HepG2 (cell line): ENCODE measurements around the gene SFT2D1. TPM values are rescaled to one million over a fixed set of nuclear protein-coding genes. Genes with fewer than 3 reads are reported as not detected.

Experiments used
- FOXO1 ChIP-seq: sonication (generic); formaldehyde crosslinking; IDR thresholded peaks from 2 replicates; pipeline ENCODE4 v1.4.0; 2020; ENCODE audit warnings: missing genetic modification reagents
- NR1H2 ChIP-seq: sonication (generic); formaldehyde crosslinking; IDR thresholded peaks from 2 replicates; pipeline ENCODE4 v1.8.1; 2022; ENCODE audit warnings: low read depth, missing genetic modification reagents, borderline replicate concordance
- PHF5A ChIP-seq: IDR thresholded peaks from one replicate; pipeline ENCODE4 v1.6.1; 2018; ENCODE audit warnings: low read depth, missing genetic modification reagents; ENCODE audit not compliant: unreplicated experiment
- POLR2A ChIP-seq, 2 experiments: IDR thresholded peaks; 2 replicates each; pipeline ENCODE4 v1.6.1; 2011; ENCODE audit warnings: low read depth in 2 of 2, low read length in 2 of 2, mild to moderate bottlenecking in 1 of 2, moderate library complexity in 1 of 2; ENCODE audit not compliant: insufficient read depth in 1 of 2
- RFX5 ChIP-seq: IDR thresholded peaks from 2 replicates; pipeline ENCODE4 v1.6.1; 2011; ENCODE audit warnings: low read depth, low read length, improper control_type of control experiment
- RXRB ChIP-seq: IDR thresholded peaks from 2 replicates; pipeline ENCODE4 v1.6.1; 2016; ENCODE audit warnings: borderline replicate concordance, missing genetic modification reagents, missing compliant biosample characterization
- SKI ChIP-seq: fragments of 450-650 bp; IDR thresholded peaks from one replicate; pipeline ENCODE4 v1.6.1; 2018; ENCODE audit warnings: mild to moderate bottlenecking; ENCODE audit not compliant: partially characterized antibody
- SMARCE1 ChIP-seq: fragments of 450-650 bp; IDR thresholded peaks from 2 replicates; pipeline ENCODE4 v1.6.1; 2017; ENCODE audit warnings: borderline replicate concordance
- ZBTB38 ChIP-seq: sonication (generic); formaldehyde crosslinking; IDR thresholded peaks from 2 replicates; pipeline ENCODE4 v1.5.1; 2020; ENCODE audit warnings: mild to moderate bottlenecking, missing genetic modification reagents
- ZC3H4 ChIP-seq: sonication (generic); formaldehyde crosslinking; IDR thresholded peaks from 2 replicates; pipeline ENCODE4 v1.4.0; 2020; ENCODE audit warnings: missing genetic modification reagents, borderline replicate concordance
- ZNF24 ChIP-seq: fragments of 450-650 bp; IDR thresholded peaks from 2 replicates; pipeline ENCODE4 v1.6.1; 2017; ENCODE audit warnings: antibody characterized with exemption, mild to moderate bottlenecking
- ZNF367 ChIP-seq: sonication (generic); formaldehyde crosslinking; IDR thresholded peaks from 2 replicates; pipeline ENCODE4 v1.4.0; 2020; ENCODE audit warnings: missing genetic modification reagents, borderline replicate concordance
- ZNF558 ChIP-seq: sonication (generic); formaldehyde crosslinking; IDR thresholded peaks from 2 replicates; pipeline ENCODE4 v1.9.0; 2022; ENCODE audit warnings: mild to moderate bottlenecking, missing genetic modification reagents, borderline replicate concordance
- ZNF567 ChIP-seq: sonication (generic); formaldehyde crosslinking; IDR thresholded peaks from 2 replicates; pipeline ENCODE4 v1.8.1; 2023; ENCODE audit warnings: mild to moderate bottlenecking, missing genetic modification reagents, borderline replicate concordance
- ZNF570 ChIP-seq: sonication (generic); formaldehyde crosslinking; IDR thresholded peaks from 2 replicates; pipeline ENCODE4 v1.4.0; 2020; ENCODE audit warnings: mild to moderate bottlenecking, missing genetic modification reagents, borderline replicate concordance
- ZNF644 ChIP-seq: IDR thresholded peaks from 2 replicates; pipeline ENCODE4 v1.6.1; 2016; ENCODE audit warnings: low read depth
- ZNF780A ChIP-seq: sonication (generic); formaldehyde crosslinking; IDR thresholded peaks from 2 replicates; pipeline ENCODE4 v1.8.0; 2022; ENCODE audit warnings: mild to moderate bottlenecking, missing genetic modification reagents, moderate library complexity
- ZNF883 ChIP-seq: sonication (generic); formaldehyde crosslinking; IDR thresholded peaks from 2 replicates; pipeline ENCODE4 v1.5.1; 2020; ENCODE audit warnings: mild to moderate bottlenecking, missing genetic modification reagents; ENCODE audit errors: not compliant biosample characterization
- ZSCAN9 ChIP-seq: IDR thresholded peaks from 2 replicates; pipeline ENCODE4 v1.6.1; 2016; ENCODE audit warnings: borderline replicate concordance
- polyA plus RNA-seq, 8 experiments: library from polyadenylated mRNA; depleted of rRNA in 3 of 8; stranded (reverse) in 7 of 8; unstranded in 1 of 8; fragments of >200 nt; fragmentation: Illumina TruSeq in 4 of 8; extraction: Trizol in 4 of 8; gene quantifications; 2 replicates each; pipeline versions ENCODE4 v1.2.1 to v1.2.3, GENCODE V29; 2011 to 2016; ENCODE audit warnings: low read depth in 4 of 8, missing spikeins in 1 of 8, mixed read lengths in 1 of 8; ENCODE audit not compliant: insufficient read depth in 1 of 8
- total RNA-seq, 5 experiments: library from RNA; depleted of rRNA; stranded (reverse); fragments of >200 nt; fragmentation: Illumina TruSeq; extraction: Trizol; gene quantifications; 2 replicates each; pipeline ENCODE4 v1.2.3, GENCODE V29; 2016; ENCODE audit warnings: low read depth in 1 of 5
- TF ChIP-seq, protein P1 (sequence below): sonication (generic); formaldehyde crosslinking; IDR thresholded peaks from 2 replicates; pipeline ENCODE4 v1.4.0; 2020; ENCODE audit warnings: missing genetic modification reagents
- TF ChIP-seq, protein P2 (sequence below): sonication (generic); formaldehyde crosslinking; IDR thresholded peaks from 2 replicates; pipeline ENCODE4 v1.4.0; 2020; ENCODE audit warnings: missing genetic modification reagents
- TF ChIP-seq, protein P3 (sequence below): sonication (generic); formaldehyde crosslinking; IDR thresholded peaks from 2 replicates; pipeline ENCODE4 v1.5.1; 2020; ENCODE audit warnings: missing genetic modification reagents, mild to moderate bottlenecking, borderline replicate concordance

SFT2D1 gene
- total and polyA plus RNA-seq, 2 of the 13 experiments (the other 11 are each of a cell fraction or from before 2014, with no cell fraction given): 115 to 147 TPM

DNA sequence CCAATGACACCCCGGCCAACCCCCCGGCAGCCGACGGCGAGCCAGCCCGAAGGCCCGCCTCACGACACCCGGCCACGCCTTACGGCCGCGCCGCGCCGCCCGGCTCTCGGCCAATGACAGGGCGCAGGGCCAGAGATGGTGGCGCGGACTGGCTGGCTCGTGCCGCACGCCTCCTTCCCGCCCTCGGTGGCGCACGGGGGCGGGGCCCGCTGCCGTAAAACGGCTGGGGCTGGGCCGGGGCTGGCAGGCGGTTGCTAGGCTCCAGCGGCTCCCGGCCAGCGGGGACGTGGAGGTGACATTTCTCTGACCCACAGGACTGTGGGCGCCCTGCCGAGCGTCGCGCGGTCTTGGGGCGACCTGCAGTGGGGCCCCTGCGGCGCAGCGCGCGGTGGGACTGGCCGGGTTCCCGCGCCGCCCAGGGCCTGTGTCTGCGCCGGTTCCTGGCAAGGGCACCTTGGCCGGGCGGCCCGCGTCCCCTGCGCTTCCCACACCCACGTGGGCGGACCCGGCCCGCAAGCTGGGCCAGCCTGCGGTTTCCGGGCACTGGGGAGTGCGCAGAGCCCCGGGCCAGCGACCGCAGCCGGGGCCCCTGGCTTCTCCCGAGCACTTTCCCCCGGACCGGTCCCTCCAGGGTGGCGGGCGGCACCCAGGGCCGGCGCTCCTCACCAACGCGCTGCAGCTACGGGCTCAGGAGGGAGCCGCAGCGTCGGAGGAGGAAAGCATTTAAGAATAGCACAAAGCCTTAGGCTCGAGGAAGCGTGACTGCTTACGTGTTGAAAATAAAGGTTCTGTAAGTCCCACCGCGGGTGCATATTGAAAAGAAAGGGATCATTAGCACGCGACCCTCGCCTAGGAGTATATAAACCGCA lies 40.8 kb upstream of the SFT2D1 start, which contains the start of gene MPC1 (continued):
- TF ChIP-seq NR1H2 (CRISPR knock-in tag) (0 out of 2 replicates have a peak, but pooled peaks have one; percentile 6), ZNF883 (CRISPR knock-in tag) (peak; percentile 86), ZNF644 (CRISPR knock-in tag) (no peak), ZNF558 (CRISPR knock-in tag) (peak; percentile 44; the same call in 1 of the 2 replicates), ZC3H4 (CRISPR knock-in tag) (no peak; the same call in 1 of the 2 replicates), RXRB (CRISPR knock-in tag) (no peak), FOXO1 (CRISPR knock-in tag) (peak; percentile 37; the same call in 1 of the 2 replicates), ZSCAN9 (CRISPR knock-in tag) (peak; percentile 13; the same call in 1 of the 2 replicates), POLR2A (IDR thresholded peaks at IDR 0.05; ENCODE audit: insufficient read depth in 1 of 2, low read depth in 2 of 2, low read length in 2 of 2) (peak in 1 of 2 experiments; percentile 81; a peak in 2 of 4 replicates), ZNF780A (no peak; the same call in 1 of the 2 replicates), PHF5A (CRISPR knock-in tag) (peak; percentile 50), ZBTB38 (CRISPR knock-in tag) (peak; percentile 92), ZNF570 (no peak), SKI (peak; percentile 74), ZNF567 (CRISPR knock-in tag) (no peak; the same call in 1 of the 2 replicates), RFX5 (peak; percentile 80), ZNF367 (CRISPR knock-in tag) (0 out of 2 replicates have a peak, but pooled peaks have one; percentile 19), ZNF24 (no peak), SMARCE1 (no peak)
- TF ChIP-seq, protein P1, sequence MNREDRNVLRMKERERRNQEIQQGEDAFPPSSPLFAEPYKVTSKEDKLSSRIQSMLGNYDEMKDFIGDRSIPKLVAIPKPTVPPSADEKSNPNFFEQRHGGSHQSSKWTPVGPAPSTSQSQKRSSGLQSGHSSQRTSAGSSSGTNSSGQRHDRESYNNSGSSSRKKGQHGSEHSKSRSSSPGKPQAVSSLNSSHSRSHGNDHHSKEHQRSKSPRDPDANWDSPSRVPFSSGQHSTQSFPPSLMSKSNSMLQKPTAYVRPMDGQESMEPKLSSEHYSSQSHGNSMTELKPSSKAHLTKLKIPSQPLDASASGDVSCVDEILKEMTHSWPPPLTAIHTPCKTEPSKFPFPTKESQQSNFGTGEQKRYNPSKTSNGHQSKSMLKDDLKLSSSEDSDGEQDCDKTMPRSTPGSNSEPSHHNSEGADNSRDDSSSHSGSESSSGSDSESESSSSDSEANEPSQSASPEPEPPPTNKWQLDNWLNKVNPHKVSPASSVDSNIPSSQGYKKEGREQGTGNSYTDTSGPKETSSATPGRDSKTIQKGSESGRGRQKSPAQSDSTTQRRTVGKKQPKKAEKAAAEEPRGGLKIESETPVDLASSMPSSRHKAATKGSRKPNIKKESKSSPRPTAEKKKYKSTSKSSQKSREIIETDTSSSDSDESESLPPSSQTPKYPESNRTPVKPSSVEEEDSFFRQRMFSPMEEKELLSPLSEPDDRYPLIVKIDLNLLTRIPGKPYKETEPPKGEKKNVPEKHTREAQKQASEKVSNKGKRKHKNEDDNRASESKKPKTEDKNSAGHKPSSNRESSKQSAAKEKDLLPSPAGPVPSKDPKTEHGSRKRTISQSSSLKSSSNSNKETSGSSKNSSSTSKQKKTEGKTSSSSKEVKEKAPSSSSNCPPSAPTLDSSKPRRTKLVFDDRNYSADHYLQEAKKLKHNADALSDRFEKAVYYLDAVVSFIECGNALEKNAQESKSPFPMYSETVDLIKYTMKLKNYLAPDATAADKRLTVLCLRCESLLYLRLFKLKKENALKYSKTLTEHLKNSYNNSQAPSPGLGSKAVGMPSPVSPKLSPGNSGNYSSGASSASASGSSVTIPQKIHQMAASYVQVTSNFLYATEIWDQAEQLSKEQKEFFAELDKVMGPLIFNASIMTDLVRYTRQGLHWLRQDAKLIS (CRISPR knock-in tag): peak; percentile 73; the same call in 1 of the 2 replicates
- TF ChIP-seq, protein P2, sequence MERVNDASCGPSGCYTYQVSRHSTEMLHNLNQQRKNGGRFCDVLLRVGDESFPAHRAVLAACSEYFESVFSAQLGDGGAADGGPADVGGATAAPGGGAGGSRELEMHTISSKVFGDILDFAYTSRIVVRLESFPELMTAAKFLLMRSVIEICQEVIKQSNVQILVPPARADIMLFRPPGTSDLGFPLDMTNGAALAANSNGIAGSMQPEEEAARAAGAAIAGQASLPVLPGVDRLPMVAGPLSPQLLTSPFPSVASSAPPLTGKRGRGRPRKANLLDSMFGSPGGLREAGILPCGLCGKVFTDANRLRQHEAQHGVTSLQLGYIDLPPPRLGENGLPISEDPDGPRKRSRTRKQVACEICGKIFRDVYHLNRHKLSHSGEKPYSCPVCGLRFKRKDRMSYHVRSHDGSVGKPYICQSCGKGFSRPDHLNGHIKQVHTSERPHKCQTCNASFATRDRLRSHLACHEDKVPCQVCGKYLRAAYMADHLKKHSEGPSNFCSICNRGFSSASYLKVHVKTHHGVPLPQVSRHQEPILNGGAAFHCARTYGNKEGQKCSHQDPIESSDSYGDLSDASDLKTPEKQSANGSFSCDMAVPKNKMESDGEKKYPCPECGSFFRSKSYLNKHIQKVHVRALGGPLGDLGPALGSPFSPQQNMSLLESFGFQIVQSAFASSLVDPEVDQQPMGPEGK (CRISPR knock-in tag): no peak; the same call in 1 of the 2 replicates
- TF ChIP-seq, protein P3, sequence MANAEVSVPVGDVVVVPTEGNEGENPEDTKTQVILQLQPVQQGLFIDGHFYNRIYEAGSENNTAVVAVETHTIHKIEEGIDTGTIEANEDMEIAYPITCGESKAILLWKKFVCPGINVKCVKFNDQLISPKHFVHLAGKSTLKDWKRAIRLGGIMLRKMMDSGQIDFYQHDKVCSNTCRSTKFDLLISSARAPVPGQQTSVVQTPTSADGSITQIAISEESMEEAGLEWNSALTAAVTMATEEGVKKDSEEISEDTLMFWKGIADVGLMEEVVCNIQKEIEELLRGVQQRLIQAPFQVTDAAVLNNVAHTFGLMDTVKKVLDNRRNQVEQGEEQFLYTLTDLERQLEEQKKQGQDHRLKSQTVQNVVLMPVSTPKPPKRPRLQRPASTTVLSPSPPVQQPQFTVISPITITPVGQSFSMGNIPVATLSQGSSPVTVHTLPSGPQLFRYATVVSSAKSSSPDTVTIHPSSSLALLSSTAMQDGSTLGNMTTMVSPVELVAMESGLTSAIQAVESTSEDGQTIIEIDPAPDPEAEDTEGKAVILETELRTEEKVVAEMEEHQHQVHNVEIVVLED (CRISPR knock-in tag): peak; percentile 98
